HepG2 (cell line): Measurements from ENCODE around the gene NISCH. TPM values are rescaled to one million over a fixed set of nuclear protein-coding genes. Genes with fewer than 3 reads are reported as not detected.

Experiments
- ATAC-seq: fragments of 200-7000 bp; cut with Tn5 transposase; 3 replicates; pipeline ENCODE4 v1.9.1; 2020; ENCODE audit warnings: mild to moderate bottlenecking, moderate library complexity
- BruUV-seq: library from RNA; stranded (reverse); fragments of 400-500 nt; replicated peaks from 2 replicates; lab custom pipeline; 2021; lab: Mats Ljungman, UMichigan
- CTCF ChIA-PET: fragments of 300-600 bp; formaldehyde crosslinking; extraction: SDS; loops from one replicate; lab custom pipeline; 2021; ENCODE audit warnings: low total read pairs, inconsistent platforms, low intra/inter-chr PET ratio; lab: Yijun Ruan, JAX
- POLR2A ChIA-PET: fragments of 350-600 bp; sonication (Branson Sonifier 250); formaldehyde crosslinking; loops from one replicate; lab custom pipeline; 2020; ENCODE audit warnings: antibody characterized with exemption, inconsistent platforms; lab: Yijun Ruan, JAX
- DNase-seq: peaks from one replicate; pipeline ENCODE4 v3.0.0-alpha.2; 2015; ENCODE audit warnings: low spot score
- FAIRE-seq: peaks from 3 replicates; lab custom pipeline; 2011; peaks lifted over from hg19 to GRCh38; lab: Jason Lieb, UNC
- H2AFZ ChIP-seq: one replicate; pipeline ENCODE4 v1.6.1; 2011; ENCODE audit warnings: low read length, inconsistent platforms
- H3K27ac ChIP-seq: fragments of 300-600 bp; 3 replicates; pipeline ENCODE4 v1.8.0; 2011; ENCODE audit warnings: mixed run types, mild to moderate bottlenecking, mixed read lengths, low read length, inconsistent platforms; ENCODE audit not compliant: insufficient read depth; ENCODE audit errors: extremely low read length
- H3K27me3 ChIP-seq, 2 experiments: fragments of 200-600 bp in 1 of 2; 2 replicates in 1 of 2; 3 replicates in 1 of 2; pipeline versions ENCODE4 v1.6.0 to v1.8.0; 2011; ENCODE audit warnings: low read length in 2 of 2, mild to moderate bottlenecking in 2 of 2, moderate library complexity in 2 of 2, inconsistent platforms in 1 of 2; ENCODE audit not compliant: insufficient read depth in 2 of 2, control insufficient read depth in 1 of 2
- H3K36me3 ChIP-seq, 2 experiments: fragments of 200-600 bp in 1 of 2; replicated peaks in 1 of 2; 2 replicates in 1 of 2; 3 replicates in 1 of 2; pipeline versions ENCODE4 v1.5.1 to v1.8.0; 2011; ENCODE audit warnings: low read length in 2 of 2, inconsistent platforms in 1 of 2; ENCODE audit not compliant: insufficient read depth in 2 of 2, control insufficient read depth in 1 of 2
- H3K4me1 ChIP-seq: 2 replicates; pipeline ENCODE4 v1.5.1; 2012; ENCODE audit warnings: low read length, inconsistent platforms; ENCODE audit not compliant: insufficient read depth
- H3K4me2 ChIP-seq: 2 replicates; pipeline ENCODE4 v1.6.0; 2011; ENCODE audit warnings: low read depth, low read length, inconsistent platforms
- H3K4me3 ChIP-seq, 3 experiments: fragments of 200-600 bp in 1 of 3; sonication (generic), shearing (Covaris generic) in 1 of 3; replicated peaks in 1 of 3; 2 replicates each; pipeline ENCODE4 v1.5.1; 2011 to 2016; ENCODE audit warnings: low read length in 3 of 3, inconsistent platforms in 2 of 3, low read depth in 2 of 3, mild to moderate bottlenecking in 2 of 3, control low read depth in 1 of 3, mixed read lengths in 1 of 3; ENCODE audit not compliant: insufficient read depth in 1 of 3
- H3K79me2 ChIP-seq: one replicate; pipeline ENCODE4 v1.6.1; 2011; ENCODE audit warnings: low read length, inconsistent platforms; ENCODE audit not compliant: insufficient read depth
- H3K9ac ChIP-seq: 2 replicates; pipeline ENCODE4 v1.6.0; 2011; ENCODE audit warnings: mild to moderate bottlenecking, low read depth, low read length, inconsistent platforms; ENCODE audit not compliant: insufficient read depth
- H3K9me3 ChIP-seq: 2 replicates; pipeline ENCODE4 v1.5.1; 2012; ENCODE audit warnings: mild to moderate bottlenecking, low read length
- H4K20me1 ChIP-seq: 2 replicates; pipeline ENCODE4 v1.6.0; 2011; ENCODE audit warnings: inconsistent platforms, mild to moderate bottlenecking, low read length, moderate library complexity; ENCODE audit not compliant: insufficient read depth
- DR1 ChIP-seq: sonication (generic); formaldehyde crosslinking; IDR thresholded peaks from 2 replicates; pipeline ENCODE4 v1.8.0; 2021; ENCODE audit warnings: mild to moderate bottlenecking, missing genetic modification reagents, inconsistent platforms
- GZF1 ChIP-seq: sonication (generic); formaldehyde crosslinking; IDR thresholded peaks from 2 replicates; pipeline ENCODE4 v1.5.1; 2020; ENCODE audit warnings: mild to moderate bottlenecking, missing genetic modification reagents
- KDM3A ChIP-seq: IDR thresholded peaks from 2 replicates; pipeline ENCODE4 v1.6.1; 2018; ENCODE audit warnings: low read depth, missing compliant biosample characterization
- REXO4 ChIP-seq: sonication (generic); formaldehyde crosslinking; IDR thresholded peaks from 2 replicates; pipeline ENCODE4 v1.8.0; 2022; ENCODE audit warnings: missing genetic modification reagents, mild to moderate bottlenecking, borderline replicate concordance
- SOX13 ChIP-seq, 3 experiments: fragments of 450-650 bp in 1 of 3; sonication (generic) in 1 of 3; formaldehyde crosslinking in 1 of 3; IDR thresholded peaks in 2 of 3; conservative IDR thresholded peaks in 1 of 3; 2 replicates each; pipeline versions ENCODE4 v1.5.0 to v1.6.1; 2016 to 2020; ENCODE audit warnings: antibody characterized with exemption in 1 of 3, mild to moderate bottlenecking in 1 of 3, missing compliant biosample characterization in 1 of 3, missing genetic modification reagents in 1 of 3, moderate library complexity in 1 of 3
- ZBTB8A ChIP-seq: sonication (generic); formaldehyde crosslinking; IDR thresholded peaks from 2 replicates; pipeline ENCODE4 v1.4.0; 2020; ENCODE audit warnings: mild to moderate bottlenecking, low read depth, missing genetic modification reagents, borderline replicate concordance
- ZNF367 ChIP-seq: sonication (generic); formaldehyde crosslinking; IDR thresholded peaks from 2 replicates; pipeline ENCODE4 v1.4.0; 2020; ENCODE audit warnings: missing genetic modification reagents, borderline replicate concordance
- ZNF709 ChIP-seq: sonication (generic); formaldehyde crosslinking; IDR thresholded peaks from 2 replicates; pipeline ENCODE4 v1.5.0; 2020; ENCODE audit warnings: mild to moderate bottlenecking, missing genetic modification reagents
- ZNF724P ChIP-seq: sonication (generic); formaldehyde crosslinking; IDR thresholded peaks from 2 replicates; pipeline ENCODE4 v1.8.0; 2022; ENCODE audit warnings: missing genetic modification reagents, borderline replicate concordance
- ZNF816 ChIP-seq: sonication (generic); formaldehyde crosslinking; IDR thresholded peaks from 2 replicates; pipeline ENCODE4 v1.8.0; 2022; ENCODE audit warnings: missing genetic modification reagents, mild to moderate bottlenecking, borderline replicate concordance
- ZSCAN21 ChIP-seq: sonication (generic); formaldehyde crosslinking; IDR thresholded peaks from 2 replicates; pipeline ENCODE4 v1.8.0; 2022; ENCODE audit warnings: mild to moderate bottlenecking, missing genetic modification reagents, moderate library complexity, borderline replicate concordance
- WGBS: methylation state at CpG from one replicate; pipeline ENCODE4 v1.1.6; 2017; ENCODE audit warnings: low lambda C conversion rate; 5-methylcytosine and 5-hydroxymethylcytosine counted together
- in situ Hi-C: cut with HindIII; loops from 2 replicates; pipeline ENCODE4 v1.10.0; 2017; ENCODE audit warnings: low pct_unique_long_range_greater_than_20kb; ENCODE audit not compliant: extremely low pct_ligation_motif_present
- intact Hi-C: fragments of 100-400 bp; cut with micrococcal nuclease; formaldehyde crosslinking; loops from one replicate; pipeline ENCODE4 v1.10.0; 2022; ENCODE audit not compliant: unreplicated experiment
- polyA plus RNA-seq, 8 experiments: library from polyadenylated mRNA; depleted of rRNA in 3 of 8; stranded (reverse) in 7 of 8; unstranded in 1 of 8; fragments of >200 nt; fragmentation: Illumina TruSeq in 4 of 8; extraction: Trizol in 4 of 8; gene quantifications; 2 replicates each; pipeline versions ENCODE4 v1.2.1 to v1.2.3, GENCODE V29; 2011 to 2016; ENCODE audit warnings: low read depth in 4 of 8, missing spikeins in 1 of 8, mixed read lengths in 1 of 8; ENCODE audit not compliant: insufficient read depth in 1 of 8
- total RNA-seq, 5 experiments: library from RNA; depleted of rRNA; stranded (reverse); fragments of >200 nt; fragmentation: Illumina TruSeq; extraction: Trizol; gene quantifications; 2 replicates each; pipeline ENCODE4 v1.2.3, GENCODE V29; 2016; ENCODE audit warnings: low read depth in 1 of 5
- TF ChIP-seq, protein P1 (sequence below): IDR thresholded peaks from 2 replicates; pipeline ENCODE4 v1.6.1; 2018; ENCODE audit warnings: missing genetic modification reagents

The NISCH gene
- total and polyA plus RNA-seq, 2 of the 13 experiments (the other 11 are each of a cell fraction or from before 2014, with no cell fraction given), result 27.0 to 47.6 TPM

- no peak for TF ChIP-seq ZNF724P (CRISPR knock-in tag)
These were observed 32.7 kb upstream of the NISCH start (continued) for GRCh38 chr3:52422669-52423068.

GRCh38 chr3:52423173-52423572, 32.2 kb upstream of the NISCH start:
- H3K27ac ChIP-seq, result no peak overlapping the region
- no peaks in the 10 kb centered on the region for H3K9me3 ChIP-seq
- ATAC-seq (no peak), FAIRE-seq (no peak), DNase-seq (no peak)
- in situ Hi-C loops (no loop called here), intact Hi-C loops (no loop called here)
- H2AFZ ChIP-seq, result no peak overlapping the region
- CTCF ChIA-PET, result no interaction called here
- H3K79me2 ChIP-seq, result no peaks in the 10 kb centered on the region
- H3K36me3 ChIP-seq, result no peaks in the 10 kb centered on the region
- H3K4me1 ChIP-seq, result peaks cover 17% of the 10 kb centered on the region
- no peak overlapping the region for H3K4me2 ChIP-seq
- no peaks in the 10 kb centered on the region for H4K20me1 ChIP-seq
- POLR2A ChIA-PET, result no interaction called here
- no peak for TF ChIP-seq REXO4 (CRISPR knock-in tag)
- TF ChIP-seq ZBTB8A (CRISPR knock-in tag), result no peak
- TF ChIP-seq KDM3A (CRISPR knock-in tag), result no peak
- no peak for TF ChIP-seq ZSCAN21 (CRISPR knock-in tag)
- no peak for TF ChIP-seq ZNF816 (CRISPR knock-in tag)
- TF ChIP-seq ZNF709 (CRISPR knock-in tag), result no peak
- TF ChIP-seq GZF1, result no peak
- TF ChIP-seq, protein P1, sequence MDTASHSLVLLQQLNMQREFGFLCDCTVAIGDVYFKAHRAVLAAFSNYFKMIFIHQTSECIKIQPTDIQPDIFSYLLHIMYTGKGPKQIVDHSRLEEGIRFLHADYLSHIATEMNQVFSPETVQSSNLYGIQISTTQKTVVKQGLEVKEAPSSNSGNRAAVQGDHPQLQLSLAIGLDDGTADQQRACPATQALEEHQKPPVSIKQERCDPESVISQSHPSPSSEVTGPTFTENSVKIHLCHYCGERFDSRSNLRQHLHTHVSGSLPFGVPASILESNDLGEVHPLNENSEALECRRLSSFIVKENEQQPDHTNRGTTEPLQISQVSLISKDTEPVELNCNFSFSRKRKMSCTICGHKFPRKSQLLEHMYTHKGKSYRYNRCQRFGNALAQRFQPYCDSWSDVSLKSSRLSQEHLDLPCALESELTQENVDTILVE (CRISPR knock-in tag), result no peak
- no peak for TF ChIP-seq ZNF367 (CRISPR knock-in tag)
- TF ChIP-seq DR1 (CRISPR knock-in tag), result no peak
- TF ChIP-seq SOX13 (IDR thresholded peaks at IDR 0.05), result no peak
- no peak for TF ChIP-seq SOX13 (CRISPR knock-in tag; conservative IDR thresholded peaks at IDR 0.05 in 1 of 2, IDR thresholded peaks at IDR 0.05 in 1 of 2)
- no TSS peak for BruUV-seq
- no peaks in the 10 kb centered on the region for H3K27me3 ChIP-seq
- no peak overlapping the region for H3K4me3 ChIP-seq
- 66% methylated on average over 4 of the region's 5 CpGs for WGBS
- no peak overlapping the region for H3K9ac ChIP-seq
